ENCODE results near the gene COL21A1. TPM values are rescaled to one million over a fixed set of nuclear protein-coding genes. Genes with fewer than 3 reads are reported as not detected.

COL21A1 gene
- total and polyA plus RNA-seq, 2 of the 4 experiments (the other 2 are of a cell fraction), result 0.05 TPM; not detected in 1

DNA sequence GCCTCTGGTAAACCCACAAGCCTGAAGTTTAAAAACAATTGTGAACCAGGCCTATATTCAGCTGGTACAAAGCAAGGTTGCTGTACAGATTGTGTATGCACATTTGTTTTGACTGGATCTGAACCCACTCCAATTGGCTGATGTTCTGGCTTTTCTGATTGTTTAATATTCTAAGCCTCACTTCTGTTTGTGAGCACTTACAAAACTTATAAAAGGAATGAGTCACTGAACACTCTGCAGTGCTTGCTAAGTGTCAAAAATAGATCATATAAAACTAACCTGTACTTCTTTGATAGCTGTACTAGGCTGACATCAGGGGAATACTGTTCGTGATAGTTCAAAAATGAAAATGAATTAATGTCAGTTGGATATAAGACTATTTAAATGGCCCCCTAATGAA is 12.1 kb downstream of the COL21A1 start:
- H3K9me1 ChIP-seq (ENCODE audit: insufficient read depth, low read length), result no peaks in the 10 kb centered on the region

More for the DNA sequence above, 12.1 kb downstream of the COL21A1 start:
- Histone ChIP-seq H3K56ac (ENCODE audit: extremely low read depth, insufficient read depth, low read length) (no peak overlapping the region), H3K36me3 (ENCODE audit: control insufficient read depth, insufficient read depth, low read length) (no peaks in the 10 kb centered on the region), H2AK5ac (ENCODE audit: low read depth, low read length) (no peak overlapping the region), H2BK15ac (ENCODE audit: low read depth, low read length) (no peak overlapping the region), H3K14ac (replicated peaks; ENCODE audit: low read depth, low read length) (no peak overlapping the region), H3K18ac (ENCODE audit: low read depth, low read length) (no peak overlapping the region), H3K4ac (ENCODE audit: low read depth, low read length) (no peak overlapping the region), H2AK9ac (replicated peaks; ENCODE audit: low read depth, low read length, poor library complexity) (no peak overlapping the region), H2BK120ac (ENCODE audit: low read depth, low read length) (no peak overlapping the region), H2BK5ac (ENCODE audit: low read depth, low read length, poor library complexity, severe bottlenecking) (no peak overlapping the region), H2AFZ (replicated peaks; ENCODE audit: low read length, poor library complexity) (no peak overlapping the region), H3K79me1 (ENCODE audit: low read depth in 1 of 2, low read length in 2 of 2) (no peaks in the 10 kb centered on the region), H3K9ac (ENCODE audit: low read depth, low read length) (no peak overlapping the region), H4K5ac (ENCODE audit: low read depth, low read length) (no peak overlapping the region), H3K4me1 (ENCODE audit: control insufficient read depth, insufficient read depth, low read length) (no peaks in the 10 kb centered on the region), H3K27me3 (ENCODE audit: control insufficient read depth, insufficient read depth, low read length) (no peaks in the 10 kb centered on the region), H3K23ac (ENCODE audit: low read depth, low read length) (no peak overlapping the region), H4K91ac (ENCODE audit: insufficient read depth, low read depth, low read length) (no peak overlapping the region), H3K4me2 (ENCODE audit: low read depth, low read length) (no peak overlapping the region), H4K20me1 (ENCODE audit: insufficient read depth, low read length) (no peaks in the 10 kb centered on the region), H3K4me3 (ENCODE audit: insufficient read depth, low read depth, low read length) (no peak overlapping the region), H4K8ac (ENCODE audit: low read depth in 2 of 2, low read length in 2 of 2) (no peak overlapping the region), H3K9me3 (ENCODE audit: control insufficient read depth, insufficient read depth, low read length) (no peaks in the 10 kb centered on the region), H3K27ac (ENCODE audit: insufficient read depth, low read length) (no peak overlapping the region), H2BK20ac (ENCODE audit: low read depth, low read length) (no peak overlapping the region)
- TF ChIP-seq, protein P1, sequence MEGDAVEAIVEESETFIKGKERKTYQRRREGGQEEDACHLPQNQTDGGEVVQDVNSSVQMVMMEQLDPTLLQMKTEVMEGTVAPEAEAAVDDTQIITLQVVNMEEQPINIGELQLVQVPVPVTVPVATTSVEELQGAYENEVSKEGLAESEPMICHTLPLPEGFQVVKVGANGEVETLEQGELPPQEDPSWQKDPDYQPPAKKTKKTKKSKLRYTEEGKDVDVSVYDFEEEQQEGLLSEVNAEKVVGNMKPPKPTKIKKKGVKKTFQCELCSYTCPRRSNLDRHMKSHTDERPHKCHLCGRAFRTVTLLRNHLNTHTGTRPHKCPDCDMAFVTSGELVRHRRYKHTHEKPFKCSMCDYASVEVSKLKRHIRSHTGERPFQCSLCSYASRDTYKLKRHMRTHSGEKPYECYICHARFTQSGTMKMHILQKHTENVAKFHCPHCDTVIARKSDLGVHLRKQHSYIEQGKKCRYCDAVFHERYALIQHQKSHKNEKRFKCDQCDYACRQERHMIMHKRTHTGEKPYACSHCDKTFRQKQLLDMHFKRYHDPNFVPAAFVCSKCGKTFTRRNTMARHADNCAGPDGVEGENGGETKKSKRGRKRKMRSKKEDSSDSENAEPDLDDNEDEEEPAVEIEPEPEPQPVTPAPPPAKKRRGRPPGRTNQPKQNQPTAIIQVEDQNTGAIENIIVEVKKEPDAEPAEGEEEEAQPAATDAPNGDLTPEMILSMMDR (conservative IDR thresholded peaks at IDR 0.05; ENCODE audit: low read depth, low read length), result no peak
- TF ChIP-seq RFX5 (IDR thresholded peaks at IDR 0.05; ENCODE audit: low read depth, low read length) (no peak), CHD1 (IDR thresholded peaks at IDR 0.05; ENCODE audit: low read depth, low read length) (no peak), MXI1 (IDR thresholded peaks at IDR 0.05; ENCODE audit: borderline replicate concordance, low read depth, low read length) (no peak), MAZ (IDR thresholded peaks at IDR 0.05; ENCODE audit: borderline replicate concordance, low read depth, low read length) (no peak), SMC3 (IDR thresholded peaks at IDR 0.05; ENCODE audit: low read depth, low read length) (no peak), USF2 (IDR thresholded peaks at IDR 0.05; ENCODE audit: low read depth, low read length) (no peak), CEBPB (IDR thresholded peaks at IDR 0.05; ENCODE audit: low read depth, low read length) (no peak), RAD21 (IDR thresholded peaks at IDR 0.05; ENCODE audit: low read length) (no peak), BHLHE40 (IDR thresholded peaks at IDR 0.05; ENCODE audit: low read depth, low read length) (no peak), FOS (IDR thresholded peaks at IDR 0.05; ENCODE audit: low read depth, low read length) (no peak), NFE2L2 (IDR thresholded peaks at IDR 0.05; ENCODE audit: low read depth, low read length) (no peak), POLR2A (IDR thresholded peaks at IDR 0.05; ENCODE audit: low read depth, low read length) (no peak), RCOR1 (IDR thresholded peaks at IDR 0.05; ENCODE audit: insufficient replicate concordance, low read length) (no peak), MAFK (IDR thresholded peaks at IDR 0.05; ENCODE audit: low read depth, low read length) (no peak)
- TF ChIP-seq, protein P2, sequence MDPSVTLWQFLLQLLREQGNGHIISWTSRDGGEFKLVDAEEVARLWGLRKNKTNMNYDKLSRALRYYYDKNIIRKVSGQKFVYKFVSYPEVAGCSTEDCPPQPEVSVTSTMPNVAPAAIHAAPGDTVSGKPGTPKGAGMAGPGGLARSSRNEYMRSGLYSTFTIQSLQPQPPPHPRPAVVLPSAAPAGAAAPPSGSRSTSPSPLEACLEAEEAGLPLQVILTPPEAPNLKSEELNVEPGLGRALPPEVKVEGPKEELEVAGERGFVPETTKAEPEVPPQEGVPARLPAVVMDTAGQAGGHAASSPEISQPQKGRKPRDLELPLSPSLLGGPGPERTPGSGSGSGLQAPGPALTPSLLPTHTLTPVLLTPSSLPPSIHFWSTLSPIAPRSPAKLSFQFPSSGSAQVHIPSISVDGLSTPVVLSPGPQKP (IDR thresholded peaks at IDR 0.05; ENCODE audit: borderline replicate concordance, low read depth, low read length), result no peak
- ATAC-seq (ENCODE audit: low read depth), result peak; percentile 65
- dilution Hi-C loops (cut with HindIII; ENCODE audit: low sequenced_read_pairs, unreplicated experiment) (no loop called here), in situ Hi-C loops (cut with MboI; ENCODE audit: low sequenced_read_pairs) (no loop called here), intact Hi-C loops (cut with micrococcal nuclease) (no loop called here)
- no CpG with 5 or more reads among the region's 1 CpG for WGBS, 2 experiments (ENCODE audit: extremely low coverage in 2 of 2, insufficient read length in 1 of 2)
- ChIA-PET CTCF (interaction anchor here (0.6 kb wide), 1 partner anchor 441 kb away, joined by 3 read pairs; no protein-coding TSS in a partner anchor), POLR2A (ENCODE audit: unreplicated experiment) (no interaction called here)
- no TSS peak for BruUV-seq (replicated peaks)
- DNase-seq, result peak; percentile 16

All from IMR-90 (cell line).